Measurements from ENCODE around the gene ZBTB7C. TPM values are rescaled to one million over a fixed set of nuclear protein-coding genes. Genes with fewer than 3 reads are reported as not detected.

Gene ZBTB7C
- total and polyA plus RNA-seq, 8 donors: 1.7 to 8.7 (median 2.7) TPM

- Histone ChIP-seq H3K9me3 (no peaks in the 10 kb centered on the region), H3K4me3 (peak overlapping the region; percentile 49 to 58), H3K4me1 (peaks cover 11 to 19% of the 10 kb centered on the region in 2 donors), H3K27ac (no peak overlapping the region), H3K36me3 (no peaks in the 10 kb centered on the region), H3K27me3 (peaks cover 9 to 59% of the 10 kb centered on the region in 2 donors)
- no peak for DNase-seq
- intact Hi-C loops (cut with DNase I): no loop called here
- TF ChIP-seq, protein P1, sequence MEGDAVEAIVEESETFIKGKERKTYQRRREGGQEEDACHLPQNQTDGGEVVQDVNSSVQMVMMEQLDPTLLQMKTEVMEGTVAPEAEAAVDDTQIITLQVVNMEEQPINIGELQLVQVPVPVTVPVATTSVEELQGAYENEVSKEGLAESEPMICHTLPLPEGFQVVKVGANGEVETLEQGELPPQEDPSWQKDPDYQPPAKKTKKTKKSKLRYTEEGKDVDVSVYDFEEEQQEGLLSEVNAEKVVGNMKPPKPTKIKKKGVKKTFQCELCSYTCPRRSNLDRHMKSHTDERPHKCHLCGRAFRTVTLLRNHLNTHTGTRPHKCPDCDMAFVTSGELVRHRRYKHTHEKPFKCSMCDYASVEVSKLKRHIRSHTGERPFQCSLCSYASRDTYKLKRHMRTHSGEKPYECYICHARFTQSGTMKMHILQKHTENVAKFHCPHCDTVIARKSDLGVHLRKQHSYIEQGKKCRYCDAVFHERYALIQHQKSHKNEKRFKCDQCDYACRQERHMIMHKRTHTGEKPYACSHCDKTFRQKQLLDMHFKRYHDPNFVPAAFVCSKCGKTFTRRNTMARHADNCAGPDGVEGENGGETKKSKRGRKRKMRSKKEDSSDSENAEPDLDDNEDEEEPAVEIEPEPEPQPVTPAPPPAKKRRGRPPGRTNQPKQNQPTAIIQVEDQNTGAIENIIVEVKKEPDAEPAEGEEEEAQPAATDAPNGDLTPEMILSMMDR (IDR thresholded peaks at IDR 0.05): no peak
- no peak for ATAC-seq
Measured at GRCh38 chr18:48135436-48135966, 273.7 kb downstream of the ZBTB7C start.

DNA sequence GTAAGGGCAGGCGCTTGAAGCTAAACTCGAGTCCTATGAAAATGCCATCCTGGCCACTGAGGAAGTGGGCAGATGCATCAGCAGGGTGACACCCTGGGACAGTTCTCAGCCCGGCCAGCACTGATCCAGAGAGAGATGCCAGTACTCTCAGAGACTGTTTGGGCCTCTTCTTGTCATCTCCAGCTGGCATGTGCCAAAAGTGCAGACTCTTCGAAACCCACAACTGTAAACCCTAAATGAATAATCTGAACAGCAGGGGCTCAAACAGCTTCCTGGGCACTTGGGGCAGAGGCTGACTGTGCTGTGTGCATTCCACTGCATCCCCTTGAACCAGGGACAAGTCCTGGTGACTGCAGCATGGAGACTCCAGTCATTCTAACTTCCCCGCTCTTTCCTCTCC lies 274.6 kb downstream of the ZBTB7C start:
- Histone ChIP-seq H3K27ac (no peak overlapping the region), H3K4me3 (no peak overlapping the region), H3K4me1 (peaks cover 6 to 19% of the 10 kb centered on the region in 2 donors), H3K27me3 (peaks cover 9 to 59% of the 10 kb centered on the region in 2 donors), H3K9me3 (no peaks in the 10 kb centered on the region), H3K36me3 (no peaks in the 10 kb centered on the region)
- intact Hi-C loops (cut with DNase I): no loop called here
- ATAC-seq (no peak), DNase-seq (no peak)
- TF ChIP-seq, protein P1 (IDR thresholded peaks at IDR 0.05): no peak

- Histone ChIP-seq H3K27me3 (peaks cover 9 to 50% of the 10 kb centered on the region in 2 donors), H3K4me3 (no peak overlapping the region), H3K27ac (no peak overlapping the region), H3K4me1 (peaks cover 3 to 18% of the 10 kb centered on the region in 2 donors), H3K9me3 (no peaks in the 10 kb centered on the region), H3K36me3 (no peaks in the 10 kb centered on the region)
- TF ChIP-seq, protein P1 (IDR thresholded peaks at IDR 0.05): no peak
- intact Hi-C loops (cut with DNase I): no loop called here
- DNase-seq: peak in 2 of 4 donors; percentile 59 to 72
- ATAC-seq: peak; percentile 77
Measured at GRCh38 chr18:48133671-48134251, 275.4 kb downstream of the ZBTB7C start.

DNA sequence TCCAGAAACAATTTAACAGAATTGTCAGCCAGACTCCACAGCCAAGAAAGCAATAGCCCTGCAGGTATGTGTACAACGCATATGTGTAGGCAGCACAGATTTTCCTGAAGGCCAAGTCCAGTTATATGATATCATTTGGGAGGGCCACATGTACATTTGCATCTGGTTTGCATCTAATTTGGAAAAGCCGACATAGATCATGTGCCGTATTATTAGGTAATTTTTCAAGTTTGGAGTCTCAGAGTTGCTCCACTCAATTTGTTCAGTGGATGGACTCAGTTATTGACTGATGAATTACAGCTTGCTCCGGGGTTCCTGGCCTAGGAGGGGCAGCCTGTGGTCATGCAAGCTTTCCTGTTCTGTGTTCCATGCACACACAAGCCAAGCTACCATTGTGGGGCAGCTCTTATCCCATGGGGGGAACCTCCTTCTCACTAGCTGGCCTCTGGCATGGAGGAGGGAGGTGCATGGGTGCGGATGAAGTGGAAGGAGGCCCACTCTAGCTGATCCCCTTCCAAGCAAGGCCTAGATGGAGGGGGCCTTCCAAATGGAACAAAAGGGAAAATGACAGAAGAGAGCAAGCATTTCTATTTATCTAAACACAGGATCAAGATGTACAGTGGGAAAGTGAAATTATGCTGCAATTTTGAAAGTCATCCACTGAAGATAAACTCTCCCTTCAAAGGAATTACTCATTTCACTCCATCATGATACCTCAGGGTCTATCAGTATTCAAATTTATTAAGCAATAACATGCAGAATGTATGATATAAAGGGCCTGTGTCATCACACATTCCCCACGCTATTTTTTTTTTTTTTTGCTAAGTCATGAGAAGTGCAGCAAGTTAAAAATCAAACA lies 276.2 kb downstream of the ZBTB7C start:
- ATAC-seq (no peak), DNase-seq (peak in 1 of 4 donors; percentile 11)
- H3K27ac ChIP-seq: no peak overlapping the region

More for the DNA sequence above, 276.2 kb downstream of the ZBTB7C start:
- H3K4me3 ChIP-seq: no peak overlapping the region
- H3K27me3 ChIP-seq: peaks cover 9 to 43% of the 10 kb centered on the region in 2 donors
- no peaks in the 10 kb centered on the region for H3K36me3 ChIP-seq
- TF ChIP-seq, protein P1 (IDR thresholded peaks at IDR 0.05): no peak
- H3K9me3 ChIP-seq: no peaks in the 10 kb centered on the region
- intact Hi-C loops (cut with DNase I): no loop called here
- H3K4me1 ChIP-seq: peaks cover 3 to 16% of the 10 kb centered on the region in 2 donors

Data from left lung (tissue), 10 donors.